Osteocyte (in vitro differentiated cells): ENCODE data around the gene CDKN2B-AS1. TPM values are rescaled to one million over a fixed set of nuclear protein-coding genes. Genes with fewer than 3 reads are reported as not detected.

ENCODE experiments used
- DNase-seq: peaks from one replicate; pipeline ENCODE4 v3.0.0; 2021; ENCODE audit warnings: mixed read lengths; ENCODE audit not compliant: unreplicated experiment; ENCODE audit errors: extremely low spot score
- H3K27ac Mint-ChIP-seq: one replicate; pipeline ENCODE4 v1.8.0; 2021; ENCODE audit warnings: mild to moderate bottlenecking, mixed read lengths; ENCODE audit not compliant: unreplicated experiment
- H3K27me3 Mint-ChIP-seq: one replicate; pipeline ENCODE4 v1.8.0; 2021; ENCODE audit warnings: mixed read lengths; ENCODE audit not compliant: unreplicated experiment
- H3K36me3 Mint-ChIP-seq: one replicate; pipeline ENCODE4 v1.8.0; 2021; ENCODE audit warnings: mixed read lengths; ENCODE audit not compliant: unreplicated experiment
- H3K4me1 Mint-ChIP-seq: one replicate; pipeline ENCODE4 v1.8.0; 2021; ENCODE audit warnings: mixed read lengths; ENCODE audit not compliant: unreplicated experiment
- H3K4me3 Mint-ChIP-seq: one replicate; pipeline ENCODE4 v1.8.0; 2021; ENCODE audit warnings: mild to moderate bottlenecking, moderate library complexity, mixed read lengths; ENCODE audit not compliant: unreplicated experiment
- H3K9me3 Mint-ChIP-seq: one replicate; pipeline ENCODE4 v1.8.0; 2021; ENCODE audit warnings: mixed read lengths; ENCODE audit not compliant: unreplicated experiment
- CTCF ChIP-seq: fragments of 200-600 bp; sonication (generic); IDR thresholded peaks from 2 replicates; pipeline ENCODE4 v1.5.0; 2021; ENCODE audit warnings: antibody characterized with exemption, mild to moderate bottlenecking, moderate library complexity
- total RNA-seq: library from RNA; stranded (reverse); gene quantifications from 2 replicates; pipeline ENCODE4 v1.2.1, GENCODE V29; 2021

CDKN2B-AS1 gene
- total RNA-seq, 1 donor from 2014 or later = 4.0 TPM

GRCh38 chr9:21982861-21983560 is 11.6 kb upstream of the CDKN2B-AS1 start:
- no peaks in the 10 kb centered on the region for H3K36me3 Mint-ChIP-seq
- peaks cover 11% of the 10 kb centered on the region for H3K4me1 Mint-ChIP-seq
- H3K4me3 Mint-ChIP-seq = no peak overlapping the region
- TF ChIP-seq CTCF = no peak
- no peak overlapping the region for H3K27ac Mint-ChIP-seq
- H3K27me3 Mint-ChIP-seq = peaks cover 67% of the 10 kb centered on the region
- H3K9me3 Mint-ChIP-seq = no peaks in the 10 kb centered on the region
- DNase-seq = no peak

GRCh38 chr9:21983561-21983935 is 11.0 kb upstream of the CDKN2B-AS1 start:
- Mint-ChIP-seq H3K9me3 (no peaks in the 10 kb centered on the region), H3K4me3 (no peak overlapping the region), H3K27ac (no peak overlapping the region), H3K4me1 (peaks cover 11% of the 10 kb centered on the region), H3K36me3 (no peaks in the 10 kb centered on the region), H3K27me3 (peaks cover 68% of the 10 kb centered on the region)
- no peak for DNase-seq
- TF ChIP-seq CTCF = no peak

- no peak for DNase-seq
- no peak overlapping the region for H3K27ac Mint-ChIP-seq
- peaks cover under 1% of the 10 kb centered on the region for H3K36me3 Mint-ChIP-seq
- H3K4me1 Mint-ChIP-seq = peaks cover 11% of the 10 kb centered on the region
- H3K27me3 Mint-ChIP-seq = peaks cover 68% of the 10 kb centered on the region
- TF ChIP-seq CTCF = no peak
- H3K4me3 Mint-ChIP-seq = no peak overlapping the region
- H3K9me3 Mint-ChIP-seq = no peaks in the 10 kb centered on the region
These were observed 10.5 kb upstream of the CDKN2B-AS1 start for GRCh38 chr9:21984101-21984500.

GRCh38 chr9:21985964-21986667 is 8.5 kb upstream of the CDKN2B-AS1 start:
- Mint-ChIP-seq H3K27ac (no peak overlapping the region), H3K36me3 (peaks cover 10% of the 10 kb centered on the region), H3K4me3 (no peak overlapping the region), H3K4me1 (peaks cover 19% of the 10 kb centered on the region), H3K9me3 (no peaks in the 10 kb centered on the region), H3K27me3 (peaks cover 68% of the 10 kb centered on the region)
- no peak for DNase-seq
- no peak for TF ChIP-seq CTCF
